HepG2 (cell line): ENCODE data around the gene TCAP. TPM values are rescaled to one million over a fixed set of nuclear protein-coding genes. Genes with fewer than 3 reads are reported as not detected.
"Not testable (repeated sequence)": the region's sequence is repeated elsewhere in the genome, so short reads cannot be mapped to it uniquely, and the experiment has no call there.

Experiments
- ATAC-seq: fragments of 200-7000 bp; cut with Tn5 transposase; 3 replicates; pipeline ENCODE4 v1.9.1; 2020; ENCODE audit warnings: mild to moderate bottlenecking, moderate library complexity
- BruUV-seq: library from RNA; stranded (reverse); fragments of 400-500 nt; replicated peaks from 2 replicates; lab custom pipeline; 2021; lab: Mats Ljungman, UMichigan
- CTCF ChIA-PET: fragments of 300-600 bp; formaldehyde crosslinking; extraction: SDS; loops from one replicate; lab custom pipeline; 2021; ENCODE audit warnings: low total read pairs, inconsistent platforms, low intra/inter-chr PET ratio; lab: Yijun Ruan, JAX
- POLR2A ChIA-PET: fragments of 350-600 bp; sonication (Branson Sonifier 250); formaldehyde crosslinking; loops from one replicate; lab custom pipeline; 2020; ENCODE audit warnings: antibody characterized with exemption, inconsistent platforms; lab: Yijun Ruan, JAX
- DNase-seq: peaks from one replicate; pipeline ENCODE4 v3.0.0-alpha.2; 2015; ENCODE audit warnings: low spot score
- FAIRE-seq: peaks from 3 replicates; lab custom pipeline; 2011; peaks lifted over from hg19 to GRCh38; lab: Jason Lieb, UNC
- H2AFZ ChIP-seq: one replicate; pipeline ENCODE4 v1.6.1; 2011; ENCODE audit warnings: low read length, inconsistent platforms
- H3K27ac ChIP-seq: fragments of 300-600 bp; 3 replicates; pipeline ENCODE4 v1.8.0; 2011; ENCODE audit warnings: mixed run types, mild to moderate bottlenecking, mixed read lengths, low read length, inconsistent platforms; ENCODE audit not compliant: insufficient read depth; ENCODE audit errors: extremely low read length
- H3K27me3 ChIP-seq, 2 experiments: fragments of 200-600 bp in 1 of 2; 2 replicates in 1 of 2; 3 replicates in 1 of 2; pipeline versions ENCODE4 v1.6.0 to v1.8.0; 2011; ENCODE audit warnings: low read length in 2 of 2, mild to moderate bottlenecking in 2 of 2, moderate library complexity in 2 of 2, inconsistent platforms in 1 of 2; ENCODE audit not compliant: insufficient read depth in 2 of 2, control insufficient read depth in 1 of 2
- H3K36me3 ChIP-seq, 2 experiments: fragments of 200-600 bp in 1 of 2; replicated peaks in 1 of 2; 2 replicates in 1 of 2; 3 replicates in 1 of 2; pipeline versions ENCODE4 v1.5.1 to v1.8.0; 2011; ENCODE audit warnings: low read length in 2 of 2, inconsistent platforms in 1 of 2; ENCODE audit not compliant: insufficient read depth in 2 of 2, control insufficient read depth in 1 of 2
- H3K4me1 ChIP-seq: 2 replicates; pipeline ENCODE4 v1.5.1; 2012; ENCODE audit warnings: low read length, inconsistent platforms; ENCODE audit not compliant: insufficient read depth
- H3K4me2 ChIP-seq: 2 replicates; pipeline ENCODE4 v1.6.0; 2011; ENCODE audit warnings: low read depth, low read length, inconsistent platforms
- H3K4me3 ChIP-seq, 3 experiments: fragments of 200-600 bp in 1 of 3; sonication (generic), shearing (Covaris generic) in 1 of 3; replicated peaks in 1 of 3; 2 replicates each; pipeline ENCODE4 v1.5.1; 2011 to 2016; ENCODE audit warnings: low read length in 3 of 3, inconsistent platforms in 2 of 3, low read depth in 2 of 3, mild to moderate bottlenecking in 2 of 3, control low read depth in 1 of 3, mixed read lengths in 1 of 3; ENCODE audit not compliant: insufficient read depth in 1 of 3
- H3K79me2 ChIP-seq: one replicate; pipeline ENCODE4 v1.6.1; 2011; ENCODE audit warnings: low read length, inconsistent platforms; ENCODE audit not compliant: insufficient read depth
- H3K9ac ChIP-seq: 2 replicates; pipeline ENCODE4 v1.6.0; 2011; ENCODE audit warnings: mild to moderate bottlenecking, low read depth, low read length, inconsistent platforms; ENCODE audit not compliant: insufficient read depth
- H3K9me3 ChIP-seq: 2 replicates; pipeline ENCODE4 v1.5.1; 2012; ENCODE audit warnings: mild to moderate bottlenecking, low read length
- H4K20me1 ChIP-seq: 2 replicates; pipeline ENCODE4 v1.6.0; 2011; ENCODE audit warnings: inconsistent platforms, mild to moderate bottlenecking, low read length, moderate library complexity; ENCODE audit not compliant: insufficient read depth
- GABPA ChIP-seq, 2 experiments: IDR thresholded peaks; 2 replicates each; pipeline ENCODE4 v1.6.1; 2011 to 2016; ENCODE audit warnings: low read depth in 2 of 2, low read length in 1 of 2, missing biosample characterization in 1 of 2, missing genetic modification characterization in 1 of 2
- ZMYM3 ChIP-seq: sonication (generic); formaldehyde crosslinking; IDR thresholded peaks from 2 replicates; pipeline ENCODE4 v1.5.1; 2020; ENCODE audit warnings: mild to moderate bottlenecking, missing genetic modification reagents
- ZSCAN9 ChIP-seq: IDR thresholded peaks from 2 replicates; pipeline ENCODE4 v1.6.1; 2016; ENCODE audit warnings: borderline replicate concordance
- WGBS: methylation state at CpG from one replicate; pipeline ENCODE4 v1.1.6; 2017; ENCODE audit warnings: low lambda C conversion rate; 5-methylcytosine and 5-hydroxymethylcytosine counted together
- in situ Hi-C: cut with HindIII; loops from 2 replicates; pipeline ENCODE4 v1.10.0; 2017; ENCODE audit warnings: low pct_unique_long_range_greater_than_20kb; ENCODE audit not compliant: extremely low pct_ligation_motif_present
- intact Hi-C: fragments of 100-400 bp; cut with micrococcal nuclease; formaldehyde crosslinking; loops from one replicate; pipeline ENCODE4 v1.10.0; 2022; ENCODE audit not compliant: unreplicated experiment
- polyA plus RNA-seq, 8 experiments: library from polyadenylated mRNA; depleted of rRNA in 3 of 8; stranded (reverse) in 7 of 8; unstranded in 1 of 8; fragments of >200 nt; fragmentation: Illumina TruSeq in 4 of 8; extraction: Trizol in 4 of 8; gene quantifications; 2 replicates each; pipeline versions ENCODE4 v1.2.1 to v1.2.3, GENCODE V29; 2011 to 2016; ENCODE audit warnings: low read depth in 4 of 8, missing spikeins in 1 of 8, mixed read lengths in 1 of 8; ENCODE audit not compliant: insufficient read depth in 1 of 8
- total RNA-seq, 5 experiments: library from RNA; depleted of rRNA; stranded (reverse); fragments of >200 nt; fragmentation: Illumina TruSeq; extraction: Trizol; gene quantifications; 2 replicates each; pipeline ENCODE4 v1.2.3, GENCODE V29; 2016; ENCODE audit warnings: low read depth in 1 of 5
- TF ChIP-seq, protein P1 (sequence below), 2 experiments: IDR thresholded peaks; 2 replicates each; pipeline ENCODE4 v1.6.1; 2011 to 2012; ENCODE audit warnings: low read length in 2 of 2, borderline replicate concordance in 1 of 2, low read depth in 1 of 2, mild to moderate bottlenecking in 1 of 2, moderate library complexity in 1 of 2
- TF ChIP-seq, protein P2 (sequence below): sonication (generic); formaldehyde crosslinking; IDR thresholded peaks from 2 replicates; pipeline ENCODE4 v1.5.0; 2020; ENCODE audit warnings: mild to moderate bottlenecking, missing genetic modification reagents
- TF ChIP-seq, protein P3 (sequence below): sonication (generic); formaldehyde crosslinking; IDR thresholded peaks from 2 replicates; pipeline ENCODE4 v1.5.0; 2020; ENCODE audit warnings: mild to moderate bottlenecking, missing genetic modification reagents, borderline replicate concordance

The TCAP gene
- total and polyA plus RNA-seq, 2 of the 13 experiments (the other 11 are each of a cell fraction or from before 2014, with no cell fraction given), result 0.24 to 0.65 TPM

DNA sequence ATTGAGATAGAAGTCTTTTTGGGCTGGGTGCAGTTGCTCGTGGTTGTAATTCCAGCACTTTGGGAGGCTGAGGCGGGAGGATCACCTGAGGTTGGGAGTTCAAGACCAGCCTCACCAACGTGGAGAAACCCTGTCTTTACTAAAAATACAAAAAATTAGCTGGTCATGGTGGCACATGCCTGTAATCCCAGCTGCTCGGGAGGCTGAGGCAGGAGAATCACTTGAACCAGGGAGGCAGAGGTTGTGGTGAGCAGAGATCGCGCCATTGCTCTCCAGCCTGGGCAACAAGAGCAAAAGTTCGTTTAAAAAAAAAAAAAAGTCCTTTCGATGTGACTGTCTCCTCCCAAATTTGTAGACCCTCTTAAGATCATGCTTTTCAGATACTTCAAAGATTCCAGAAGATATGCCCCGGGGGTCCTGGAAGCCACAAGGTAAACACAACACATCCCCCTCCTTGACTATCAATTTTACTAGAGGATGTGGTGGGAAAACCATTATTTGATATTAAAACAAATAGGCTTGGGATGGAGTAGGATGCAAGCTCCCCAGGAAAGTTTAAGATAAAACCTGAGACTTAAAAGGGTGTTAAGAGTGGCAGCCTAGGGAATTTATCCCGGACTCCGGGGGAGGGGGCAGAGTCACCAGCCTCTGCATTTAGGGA, 34.1 kb downstream of the TCAP start (continued):
- 0 out of 2 replicates have a peak, but pooled peaks have one; percentile 35 for TF ChIP-seq ZMYM3
- TF ChIP-seq GABPA (IDR thresholded peaks at IDR 0.05; ENCODE audit: low read depth, low read length), result not testable (repeated sequence)
- peak; percentile 23; the same call in 1 of the 2 replicates for TF ChIP-seq GABPA (CRISPR knock-in tag; IDR thresholded peaks at IDR 0.05; ENCODE audit: low read depth)
- TF ChIP-seq, protein P1, sequence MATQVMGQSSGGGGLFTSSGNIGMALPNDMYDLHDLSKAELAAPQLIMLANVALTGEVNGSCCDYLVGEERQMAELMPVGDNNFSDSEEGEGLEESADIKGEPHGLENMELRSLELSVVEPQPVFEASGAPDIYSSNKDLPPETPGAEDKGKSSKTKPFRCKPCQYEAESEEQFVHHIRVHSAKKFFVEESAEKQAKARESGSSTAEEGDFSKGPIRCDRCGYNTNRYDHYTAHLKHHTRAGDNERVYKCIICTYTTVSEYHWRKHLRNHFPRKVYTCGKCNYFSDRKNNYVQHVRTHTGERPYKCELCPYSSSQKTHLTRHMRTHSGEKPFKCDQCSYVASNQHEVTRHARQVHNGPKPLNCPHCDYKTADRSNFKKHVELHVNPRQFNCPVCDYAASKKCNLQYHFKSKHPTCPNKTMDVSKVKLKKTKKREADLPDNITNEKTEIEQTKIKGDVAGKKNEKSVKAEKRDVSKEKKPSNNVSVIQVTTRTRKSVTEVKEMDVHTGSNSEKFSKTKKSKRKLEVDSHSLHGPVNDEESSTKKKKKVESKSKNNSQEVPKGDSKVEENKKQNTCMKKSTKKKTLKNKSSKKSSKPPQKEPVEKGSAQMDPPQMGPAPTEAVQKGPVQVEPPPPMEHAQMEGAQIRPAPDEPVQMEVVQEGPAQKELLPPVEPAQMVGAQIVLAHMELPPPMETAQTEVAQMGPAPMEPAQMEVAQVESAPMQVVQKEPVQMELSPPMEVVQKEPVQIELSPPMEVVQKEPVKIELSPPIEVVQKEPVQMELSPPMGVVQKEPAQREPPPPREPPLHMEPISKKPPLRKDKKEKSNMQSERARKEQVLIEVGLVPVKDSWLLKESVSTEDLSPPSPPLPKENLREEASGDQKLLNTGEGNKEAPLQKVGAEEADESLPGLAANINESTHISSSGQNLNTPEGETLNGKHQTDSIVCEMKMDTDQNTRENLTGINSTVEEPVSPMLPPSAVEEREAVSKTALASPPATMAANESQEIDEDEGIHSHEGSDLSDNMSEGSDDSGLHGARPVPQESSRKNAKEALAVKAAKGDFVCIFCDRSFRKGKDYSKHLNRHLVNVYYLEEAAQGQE (IDR thresholded peaks at IDR 0.05; ENCODE audit: borderline replicate concordance in 1 of 2, low read depth in 1 of 2, low read length in 2 of 2), result 0 out of 4 replicates have a peak, but pooled peaks of 1 of the 2 experiments have one; percentile 9
- TF ChIP-seq, protein P2, sequence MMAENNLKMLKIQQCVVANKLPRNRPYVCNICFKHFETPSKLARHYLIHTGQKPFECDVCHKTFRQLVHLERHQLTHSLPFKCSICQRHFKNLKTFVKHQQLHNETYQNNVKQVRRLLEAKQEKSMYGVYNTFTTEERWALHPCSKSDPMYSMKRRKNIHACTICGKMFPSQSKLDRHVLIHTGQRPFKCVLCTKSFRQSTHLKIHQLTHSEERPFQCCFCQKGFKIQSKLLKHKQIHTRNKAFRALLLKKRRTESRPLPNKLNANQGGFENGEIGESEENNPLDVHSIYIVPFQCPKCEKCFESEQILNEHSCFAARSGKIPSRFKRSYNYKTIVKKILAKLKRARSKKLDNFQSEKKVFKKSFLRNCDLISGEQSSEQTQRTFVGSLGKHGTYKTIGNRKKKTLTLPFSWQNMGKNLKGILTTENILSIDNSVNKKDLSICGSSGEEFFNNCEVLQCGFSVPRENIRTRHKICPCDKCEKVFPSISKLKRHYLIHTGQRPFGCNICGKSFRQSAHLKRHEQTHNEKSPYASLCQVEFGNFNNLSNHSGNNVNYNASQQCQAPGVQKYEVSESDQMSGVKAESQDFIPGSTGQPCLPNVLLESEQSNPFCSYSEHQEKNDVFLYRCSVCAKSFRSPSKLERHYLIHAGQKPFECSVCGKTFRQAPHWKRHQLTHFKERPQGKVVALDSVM (CRISPR knock-in tag), result peak; percentile 64; the same call in 1 of the 2 replicates

DNA sequence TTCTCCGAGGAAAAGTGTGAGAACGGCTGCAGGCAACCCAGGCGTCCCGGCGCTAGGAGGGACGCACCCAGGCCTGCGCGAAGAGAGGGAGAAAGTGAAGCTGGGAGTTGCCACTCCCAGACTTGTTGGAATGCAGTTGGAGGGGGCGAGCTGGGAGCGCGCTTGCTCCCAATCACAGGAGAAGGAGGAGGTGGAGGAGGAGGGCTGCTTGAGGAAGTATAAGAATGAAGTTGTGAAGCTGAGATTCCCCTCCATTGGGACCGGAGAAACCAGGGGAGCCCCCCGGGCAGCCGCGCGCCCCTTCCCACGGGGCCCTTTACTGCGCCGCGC, 34.6 kb downstream of the TCAP start, which contains the start of gene ERBB2:
ERBB2 (plus strand) TSS at position 247 of the 330 bp plus-strand sequence. CDS start 175 bp downstream, outside the sequence.
- Histone ChIP-seq H3K27ac (peak within 1 kb of the TSS; percentile 78), H3K27me3 (no peaks in the 10 kb centered on the region), H3K4me3 (peak within 1 kb of the TSS; percentile 90 to 94 (median 90)), H3K79me2 (peaks cover 55% of the 10 kb centered on the region), H3K36me3 (peaks cover 0 to 2% of the 10 kb centered on the region in 2 experiments; a peak in 2 of 5 replicates), H2AFZ (no peak within 1 kb of the TSS), H3K4me1 (peaks cover 78% of the 10 kb centered on the region), H3K9me3 (no peaks in the 10 kb centered on the region), H3K9ac (peak within 1 kb of the TSS; percentile 88), H3K4me2 (peak within 1 kb of the TSS; percentile 92), H4K20me1 (peaks cover 6% of the 10 kb centered on the region; the same call in 1 of the 2 replicates)
- BruUV-seq, result no TSS peak
- in situ Hi-C loops, result no loop called here
- POLR2A ChIA-PET, result interaction anchor here (0.9 to 6.6 kb wide), 13 partner anchors 12 to 69 kb away, joined by 3 to 118 read pairs (median 11); partner anchors contain the start of genes GRB7, MIEN1, PGAP3 and STARD3
- peak; percentile 64 for DNase-seq
- CTCF ChIA-PET, result no interaction called here
- peak; percentile 77 for FAIRE-seq
- 2% methylated on average over 12 of the region's 20 CpGs for WGBS
- intact Hi-C loops, result no loop called here
- peak; percentile 20 for ATAC-seq
- TF ChIP-seq ZSCAN9, result peak; percentile 60
- TF ChIP-seq, protein P3, sequence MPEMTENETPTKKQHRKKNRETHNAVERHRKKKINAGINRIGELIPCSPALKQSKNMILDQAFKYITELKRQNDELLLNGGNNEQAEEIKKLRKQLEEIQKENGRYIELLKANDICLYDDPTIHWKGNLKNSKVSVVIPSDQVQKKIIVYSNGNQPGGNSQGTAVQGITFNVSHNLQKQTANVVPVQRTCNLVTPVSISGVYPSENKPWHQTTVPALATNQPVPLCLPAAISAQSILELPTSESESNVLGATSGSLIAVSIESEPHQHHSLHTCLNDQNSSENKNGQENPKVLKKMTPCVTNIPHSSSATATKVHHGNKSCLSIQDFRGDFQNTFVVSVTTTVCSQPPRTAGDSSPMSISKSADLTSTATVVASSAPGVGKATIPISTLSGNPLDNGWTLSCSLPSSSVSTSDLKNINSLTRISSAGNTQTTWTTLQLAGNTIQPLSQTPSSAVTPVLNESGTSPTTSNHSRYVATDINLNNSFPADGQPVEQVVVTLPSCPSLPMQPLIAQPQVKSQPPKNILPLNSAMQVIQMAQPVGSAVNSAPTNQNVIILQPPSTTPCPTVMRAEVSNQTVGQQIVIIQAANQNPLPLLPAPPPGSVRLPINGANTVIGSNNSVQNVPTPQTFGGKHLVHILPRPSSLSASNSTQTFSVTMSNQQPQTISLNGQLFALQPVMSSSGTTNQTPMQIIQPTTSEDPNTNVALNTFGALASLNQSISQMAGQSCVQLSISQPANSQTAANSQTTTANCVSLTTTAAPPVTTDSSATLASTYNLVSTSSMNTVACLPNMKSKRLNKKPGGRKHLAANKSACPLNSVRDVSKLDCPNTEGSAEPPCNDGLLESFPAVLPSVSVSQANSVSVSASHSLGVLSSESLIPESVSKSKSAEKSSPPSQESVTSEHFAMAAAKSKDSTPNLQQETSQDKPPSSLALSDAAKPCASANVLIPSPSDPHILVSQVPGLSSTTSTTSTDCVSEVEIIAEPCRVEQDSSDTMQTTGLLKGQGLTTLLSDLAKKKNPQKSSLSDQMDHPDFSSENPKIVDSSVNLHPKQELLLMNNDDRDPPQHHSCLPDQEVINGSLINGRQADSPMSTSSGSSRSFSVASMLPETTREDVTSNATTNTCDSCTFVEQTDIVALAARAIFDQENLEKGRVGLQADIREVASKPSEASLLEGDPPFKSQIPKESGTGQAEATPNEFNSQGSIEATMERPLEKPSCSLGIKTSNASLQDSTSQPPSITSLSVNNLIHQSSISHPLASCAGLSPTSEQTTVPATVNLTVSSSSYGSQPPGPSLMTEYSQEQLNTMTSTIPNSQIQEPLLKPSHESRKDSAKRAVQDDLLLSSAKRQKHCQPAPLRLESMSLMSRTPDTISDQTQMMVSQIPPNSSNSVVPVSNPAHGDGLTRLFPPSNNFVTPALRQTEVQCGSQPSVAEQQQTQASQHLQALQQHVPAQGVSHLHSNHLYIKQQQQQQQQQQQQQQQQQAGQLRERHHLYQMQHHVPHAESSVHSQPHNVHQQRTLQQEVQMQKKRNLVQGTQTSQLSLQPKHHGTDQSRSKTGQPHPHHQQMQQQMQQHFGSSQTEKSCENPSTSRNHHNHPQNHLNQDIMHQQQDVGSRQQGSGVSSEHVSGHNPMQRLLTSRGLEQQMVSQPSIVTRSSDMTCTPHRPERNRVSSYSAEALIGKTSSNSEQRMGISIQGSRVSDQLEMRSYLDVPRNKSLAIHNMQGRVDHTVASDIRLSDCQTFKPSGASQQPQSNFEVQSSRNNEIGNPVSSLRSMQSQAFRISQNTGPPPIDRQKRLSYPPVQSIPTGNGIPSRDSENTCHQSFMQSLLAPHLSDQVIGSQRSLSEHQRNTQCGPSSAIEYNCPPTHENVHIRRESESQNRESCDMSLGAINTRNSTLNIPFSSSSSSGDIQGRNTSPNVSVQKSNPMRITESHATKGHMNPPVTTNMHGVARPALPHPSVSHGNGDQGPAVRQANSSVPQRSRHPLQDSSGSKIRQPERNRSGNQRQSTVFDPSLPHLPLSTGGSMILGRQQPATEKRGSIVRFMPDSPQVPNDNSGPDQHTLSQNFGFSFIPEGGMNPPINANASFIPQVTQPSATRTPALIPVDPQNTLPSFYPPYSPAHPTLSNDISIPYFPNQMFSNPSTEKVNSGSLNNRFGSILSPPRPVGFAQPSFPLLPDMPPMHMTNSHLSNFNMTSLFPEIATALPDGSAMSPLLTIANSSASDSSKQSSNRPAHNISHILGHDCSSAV (CRISPR knock-in tag), result no peak
